ENCODE results near the gene CFAP97D2.
"Not testable (repeated sequence)": the region's sequence is repeated elsewhere in the genome, so short reads cannot be mapped to it uniquely, and the experiment has no call there.

CFAP97D2 gene

GRCh38 chr13:114244637-114245036, 65.6 kb downstream of the CFAP97D2 start:
- no peak for DNase-seq (ENCODE audit: low read depth in 1 of 2, low spot score in 1 of 2)
- TF ChIP-seq JUND (IDR thresholded peaks at IDR 0.05; ENCODE audit: low read depth), result no peak
- in situ Hi-C loops (cut with HindIII; ENCODE audit: low pct_unique_long_range_greater_than_20kb, low sequenced_read_pairs), result no loop called here

- DNase-seq (ENCODE audit: low read depth in 1 of 2, low spot score in 1 of 2), result no peak
- in situ Hi-C loops (cut with HindIII; ENCODE audit: low pct_unique_long_range_greater_than_20kb, low sequenced_read_pairs), result no loop called here
- TF ChIP-seq JUND (IDR thresholded peaks at IDR 0.05; ENCODE audit: low read depth), result no peak
Observed at GRCh38 chr13:114248011-114248410, 69.0 kb downstream of the CFAP97D2 start.

GRCh38 chr13:114249077-114249476, 70.0 kb downstream of the CFAP97D2 start:
- in situ Hi-C loops (cut with HindIII; ENCODE audit: low pct_unique_long_range_greater_than_20kb, low sequenced_read_pairs), result no loop called here
- DNase-seq (ENCODE audit: low read depth in 1 of 2, low spot score in 1 of 2), result no peak
- TF ChIP-seq JUND (IDR thresholded peaks at IDR 0.05; ENCODE audit: low read depth), result no peak

GRCh38 chr13:114251639-114252440, 72.8 kb downstream of the CFAP97D2 start:
- DNase-seq (ENCODE audit: low read depth in 1 of 2, low spot score in 1 of 2); in situ Hi-C loops (cut with HindIII; ENCODE audit: low pct_unique_long_range_greater_than_20kb, low sequenced_read_pairs): not testable (repeated sequence)

- DNase-seq (ENCODE audit: low read depth in 1 of 2, low spot score in 1 of 2), result no peak
- in situ Hi-C loops (cut with HindIII; ENCODE audit: low pct_unique_long_range_greater_than_20kb, low sequenced_read_pairs), result no loop called here
- TF ChIP-seq JUND (IDR thresholded peaks at IDR 0.05; ENCODE audit: low read depth), result no peak
Observed at GRCh38 chr13:114256547-114256946, 77.5 kb downstream of the CFAP97D2 start.

GRCh38 chr13:114257014-114257413, 78.0 kb downstream of the CFAP97D2 start:
- TF ChIP-seq JUND (IDR thresholded peaks at IDR 0.05; ENCODE audit: low read depth), result no peak
- no peak for DNase-seq (ENCODE audit: low read depth in 1 of 2, low spot score in 1 of 2)
- in situ Hi-C loops (cut with HindIII; ENCODE audit: low pct_unique_long_range_greater_than_20kb, low sequenced_read_pairs), result no loop called here

- DNase-seq (ENCODE audit: low read depth in 1 of 2, low spot score in 1 of 2), result no peak
- TF ChIP-seq JUND (IDR thresholded peaks at IDR 0.05; ENCODE audit: low read depth), result no peak
- in situ Hi-C loops (cut with HindIII; ENCODE audit: low pct_unique_long_range_greater_than_20kb, low sequenced_read_pairs), result no loop called here
Observed at GRCh38 chr13:114258589-114258988, 79.5 kb downstream of the CFAP97D2 start.

DNA sequence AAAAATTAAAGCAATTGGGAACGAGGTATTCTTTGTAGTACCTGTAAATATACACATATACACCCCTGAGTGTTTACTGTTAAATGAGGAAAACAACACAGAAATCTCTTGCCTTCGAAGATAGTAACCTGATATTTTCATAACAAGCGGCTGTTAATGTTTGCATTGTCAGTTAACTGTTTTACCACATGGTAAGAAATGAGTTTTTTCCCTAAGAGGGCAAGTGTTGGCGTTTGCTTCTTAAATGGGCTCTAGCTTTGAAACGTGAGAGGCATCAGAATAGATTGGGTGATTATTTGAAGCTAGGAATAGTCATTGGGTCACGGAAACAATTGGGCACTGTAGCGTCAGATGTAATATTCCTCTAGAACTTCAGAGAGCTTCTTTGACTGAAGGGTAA, 80.3 kb downstream of the CFAP97D2 start:
- DNase-seq (ENCODE audit: low read depth in 1 of 2, low spot score in 1 of 2), result no peak
- TF ChIP-seq JUND (IDR thresholded peaks at IDR 0.05; ENCODE audit: low read depth), result no peak
- in situ Hi-C loops (cut with HindIII; ENCODE audit: low pct_unique_long_range_greater_than_20kb, low sequenced_read_pairs), result no loop called here

DNA sequence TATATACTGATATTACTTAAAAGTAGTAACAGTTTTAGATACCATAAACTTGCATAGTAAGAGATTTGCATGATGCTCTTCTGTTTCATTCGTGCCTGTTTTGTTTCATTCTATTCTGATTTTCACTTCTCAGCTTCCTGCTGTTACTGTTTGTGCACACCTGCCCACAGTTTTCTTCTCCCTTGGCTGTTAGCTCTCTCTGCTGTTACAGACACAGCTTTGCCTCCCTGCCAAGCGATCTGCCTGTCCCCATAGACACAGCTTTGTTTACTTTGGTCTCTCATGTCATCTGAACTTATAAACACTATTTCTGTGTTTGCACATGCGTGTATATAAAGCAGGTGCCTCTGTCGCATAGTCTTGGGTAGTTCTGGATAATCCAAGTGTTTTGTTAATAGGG, 80.9 kb downstream of the CFAP97D2 start:
- in situ Hi-C loops (cut with HindIII; ENCODE audit: low pct_unique_long_range_greater_than_20kb, low sequenced_read_pairs), result no loop called here
- DNase-seq (ENCODE audit: low read depth in 1 of 2, low spot score in 1 of 2), result no peak
- no peak for TF ChIP-seq JUND (IDR thresholded peaks at IDR 0.05; ENCODE audit: low read depth)

DNA sequence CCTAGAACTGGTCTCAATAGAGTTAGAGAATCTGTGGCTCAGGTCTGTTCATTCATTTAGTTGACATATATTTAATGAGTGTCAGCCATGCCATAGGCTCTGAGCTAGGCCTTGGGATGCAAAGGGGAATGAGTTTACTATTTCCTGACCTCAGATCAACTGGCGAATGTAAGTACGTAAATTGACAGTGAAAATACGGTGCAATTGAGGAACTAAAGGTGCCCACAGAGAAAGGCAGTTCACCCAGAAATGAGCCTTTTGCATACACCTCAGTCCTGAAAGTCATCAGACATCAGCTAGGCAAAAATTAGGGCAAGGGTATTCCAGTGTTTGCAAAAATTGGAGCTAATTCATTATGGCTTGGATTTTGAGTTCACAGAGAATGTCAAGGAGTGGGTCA, 81.8 kb downstream of the CFAP97D2 start:
- DNase-seq (ENCODE audit: low read depth in 1 of 2, low spot score in 1 of 2), result no peak
- in situ Hi-C loops (cut with HindIII; ENCODE audit: low pct_unique_long_range_greater_than_20kb, low sequenced_read_pairs), result no loop called here
- no peak for TF ChIP-seq JUND (IDR thresholded peaks at IDR 0.05; ENCODE audit: low read depth)

DNA sequence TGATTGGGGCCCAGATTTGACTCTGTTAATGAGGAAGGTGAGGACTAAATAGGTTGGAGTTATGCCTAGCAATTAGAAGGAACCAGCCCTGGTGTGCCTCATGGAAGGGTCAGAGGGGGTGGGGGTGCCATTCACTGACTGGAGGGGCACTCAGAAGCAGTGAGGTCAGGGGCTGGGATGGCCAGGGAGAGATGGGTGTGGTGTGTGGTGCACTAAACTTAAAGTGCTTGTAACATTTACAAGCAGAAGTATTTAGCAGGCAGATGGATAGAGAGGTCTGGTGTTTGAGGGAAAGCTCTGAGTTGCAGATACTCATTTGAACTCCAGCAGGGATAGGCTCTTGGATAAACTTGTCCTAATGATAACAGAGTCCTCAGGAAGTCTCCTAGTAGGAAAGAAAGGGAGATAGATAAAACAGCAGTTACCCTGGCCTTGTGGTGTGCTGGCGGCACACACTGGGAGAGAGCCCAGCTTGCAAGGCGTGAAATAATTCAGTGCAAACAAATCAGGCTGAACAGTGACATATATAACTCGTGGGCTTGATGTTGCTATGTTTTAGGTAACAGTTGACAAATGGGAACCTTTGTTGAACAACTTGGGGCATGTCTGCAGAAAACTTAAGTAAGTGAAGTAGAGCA, 82.4 kb downstream of the CFAP97D2 start:
- in situ Hi-C loops (cut with HindIII; ENCODE audit: low pct_unique_long_range_greater_than_20kb, low sequenced_read_pairs), result no loop called here
- TF ChIP-seq JUND (IDR thresholded peaks at IDR 0.05; ENCODE audit: low read depth), result no peak
- DNase-seq (ENCODE audit: low read depth in 1 of 2, low spot score in 1 of 2), result no peak

- no peak for TF ChIP-seq JUND (IDR thresholded peaks at IDR 0.05; ENCODE audit: low read depth)
- in situ Hi-C loops (cut with HindIII; ENCODE audit: low pct_unique_long_range_greater_than_20kb, low sequenced_read_pairs), result no loop called here
- no peak for DNase-seq (ENCODE audit: low read depth in 1 of 2, low spot score in 1 of 2)
Observed at GRCh38 chr13:114263578-114263977, 84.5 kb downstream of the CFAP97D2 start.

DNA sequence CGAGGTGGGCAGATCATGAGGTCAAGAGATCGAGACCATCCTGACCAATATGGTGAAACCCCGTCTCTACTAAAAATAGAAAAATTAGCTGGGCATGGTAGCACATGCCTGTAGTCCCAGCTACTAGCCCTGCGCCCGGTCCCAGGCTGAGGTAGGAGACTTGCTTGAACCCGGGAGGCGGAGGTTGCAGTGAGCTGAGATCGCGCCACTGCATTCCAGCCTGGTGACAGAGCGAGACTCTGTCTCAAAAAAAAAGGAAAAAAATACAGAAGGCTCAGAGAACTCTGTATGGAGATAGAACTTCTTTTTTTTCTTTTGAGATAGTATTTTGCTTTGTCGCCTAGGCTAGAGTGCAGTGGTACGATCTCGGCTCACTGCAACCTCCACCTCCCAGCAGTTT, 85.3 kb downstream of the CFAP97D2 start:
- in situ Hi-C loops (cut with HindIII; ENCODE audit: low pct_unique_long_range_greater_than_20kb, low sequenced_read_pairs); DNase-seq (ENCODE audit: low read depth in 1 of 2, low spot score in 1 of 2): not testable (repeated sequence)
